Kidney glomerular epithelial cell (primary cell): ENCODE results near the gene GZF1.

Source experiments
- DNase-seq: peaks from one replicate; lab custom pipeline; 2025; lab: John Stamatoyannopoulos, UW

The GZF1 gene

GRCh38 chr20:23369072-23369823, 7.3 kb downstream of the GZF1 start:
- no peak for DNase-seq

- no peak for DNase-seq
Observed at GRCh38 chr20:23370274-23370673, 8.3 kb downstream of the GZF1 start.

GRCh38 chr20:23370873-23371272, 8.9 kb downstream of the GZF1 start:
- no peak for DNase-seq

- no peak for DNase-seq
Observed at GRCh38 chr20:23371496-23371895, 9.5 kb downstream of the GZF1 start.

GRCh38 chr20:23374441-23374840, 12.5 kb downstream of the GZF1 start:
- no peak for DNase-seq

- no peak for DNase-seq
Observed at GRCh38 chr20:23375827-23376226, 13.8 kb downstream of the GZF1 start.

GRCh38 chr20:23379772-23380171, 17.8 kb downstream of the GZF1 start:
- no peak for DNase-seq

- DNase-seq = no peak
Observed at GRCh38 chr20:23381876-23382275, 19.9 kb downstream of the GZF1 start.

GRCh38 chr20:23386304-23387117, 24.5 kb downstream of the GZF1 start:
- no peak for DNase-seq

- no peak for DNase-seq
Observed at GRCh38 chr20:23387118-23387443, 25.1 kb downstream of the GZF1 start.

- DNase-seq = no peak
Observed at GRCh38 chr20:23390091-23390774, 28.3 kb downstream of the GZF1 start.

- no peak for DNase-seq
Observed at GRCh38 chr20:23391707-23392310, 29.8 kb downstream of the GZF1 start.

GRCh38 chr20:23393996-23394775, 32.2 kb downstream of the GZF1 start:
- no peak for DNase-seq

- DNase-seq = no peak
Observed at GRCh38 chr20:23396950-23397627, 35.1 kb downstream of the GZF1 start.

- no peak for DNase-seq
Observed at GRCh38 chr20:23397961-23398360, 36.0 kb downstream of the GZF1 start.

GRCh38 chr20:23399568-23400241, 37.7 kb downstream of the GZF1 start:
- no peak for DNase-seq

GRCh38 chr20:23401051-23401450, 39.1 kb downstream of the GZF1 start:
- no peak for DNase-seq

- no peak for DNase-seq
Observed at GRCh38 chr20:23403751-23404150, 41.8 kb downstream of the GZF1 start.

GRCh38 chr20:23404196-23404595, 42.2 kb downstream of the GZF1 start:
- DNase-seq = no peak

- DNase-seq = no peak
Observed at GRCh38 chr20:23406880-23407279, 44.9 kb downstream of the GZF1 start.
